Measurements from ENCODE around the gene ZCCHC17.

Gene ZCCHC17

GRCh38 chr1:31400393-31400792 is 103.6 kb downstream of the ZCCHC17 start:
- Histone ChIP-seq H3K27me3 (replicated peaks; ENCODE audit: insufficient read depth, low read length) (no peaks in the 10 kb centered on the region), H4K20me1 (ENCODE audit: insufficient read depth, low read length) (no peaks in the 10 kb centered on the region), H3K27ac (ENCODE audit: low read length) (no peak overlapping the region), H3F3A (ENCODE audit: insufficient read depth, low read length) (no peaks in the 10 kb centered on the region), H3K36me3 (replicated peaks; ENCODE audit: insufficient read depth, low read length) (no peaks in the 10 kb centered on the region), H3K9me2 (replicated peaks; ENCODE audit: insufficient read depth, low read length) (no peaks in the 10 kb centered on the region), H2AFZ (ENCODE audit: low read length) (no peak overlapping the region), H3K79me2 (ENCODE audit: low read length) (no peaks in the 10 kb centered on the region), H3K9ac (ENCODE audit: low read length) (no peak overlapping the region), H3K4me3 (ENCODE audit: low read length) (no peak overlapping the region), H3K4me2 (ENCODE audit: low read depth, low read length) (no peak overlapping the region), H3K4me1 (ENCODE audit: low read length) (no peaks in the 10 kb centered on the region), H3K9me3 (replicated peaks; ENCODE audit: insufficient read depth, low read length) (no peaks in the 10 kb centered on the region)
- no peak for DNase-seq
- no peak for TF ChIP-seq EZH2 (optimal IDR thresholded peaks at IDR 0.05; ENCODE audit: low read depth, low read length)
- TF ChIP-seq CTCF (IDR thresholded peaks at IDR 0.05; ENCODE audit: low read length) = no peak
- no peak for TF ChIP-seq EZH2phosphoT487 (IDR thresholded peaks at IDR 0.05; ENCODE audit: low read length)

GRCh38 chr1:31401241-31401640 is 104.4 kb downstream of the ZCCHC17 start:
- Histone ChIP-seq H3K4me1 (ENCODE audit: low read length) (no peaks in the 10 kb centered on the region), H3K9ac (ENCODE audit: low read length) (no peak overlapping the region), H3K4me2 (ENCODE audit: low read depth, low read length) (no peak overlapping the region), H3K9me3 (replicated peaks; ENCODE audit: insufficient read depth, low read length) (no peaks in the 10 kb centered on the region), H3K9me2 (replicated peaks; ENCODE audit: insufficient read depth, low read length) (no peaks in the 10 kb centered on the region), H3K36me3 (replicated peaks; ENCODE audit: insufficient read depth, low read length) (no peaks in the 10 kb centered on the region), H3F3A (ENCODE audit: insufficient read depth, low read length) (no peaks in the 10 kb centered on the region), H3K79me2 (ENCODE audit: low read length) (no peaks in the 10 kb centered on the region), H3K4me3 (ENCODE audit: low read length) (no peak overlapping the region), H3K27ac (ENCODE audit: low read length) (no peak overlapping the region), H4K20me1 (ENCODE audit: insufficient read depth, low read length) (no peaks in the 10 kb centered on the region), H2AFZ (ENCODE audit: low read length) (no peak overlapping the region), H3K27me3 (replicated peaks; ENCODE audit: insufficient read depth, low read length) (no peaks in the 10 kb centered on the region)
- TF ChIP-seq EZH2 (optimal IDR thresholded peaks at IDR 0.05; ENCODE audit: low read depth, low read length) (no peak), CTCF (IDR thresholded peaks at IDR 0.05; ENCODE audit: low read length) (no peak)
- DNase-seq = no peak

- Histone ChIP-seq H3F3A (ENCODE audit: insufficient read depth, low read length) (no peaks in the 10 kb centered on the region), H3K9me3 (replicated peaks; ENCODE audit: insufficient read depth, low read length) (no peaks in the 10 kb centered on the region), H3K4me1 (ENCODE audit: low read length) (no peaks in the 10 kb centered on the region), H3K4me3 (ENCODE audit: low read length) (no peak overlapping the region), H3K9me2 (replicated peaks; ENCODE audit: insufficient read depth, low read length) (no peaks in the 10 kb centered on the region), H3K79me2 (ENCODE audit: low read length) (no peaks in the 10 kb centered on the region), H3K9ac (ENCODE audit: low read length) (no peak overlapping the region), H2AFZ (ENCODE audit: low read length) (no peak overlapping the region), H3K27me3 (replicated peaks; ENCODE audit: insufficient read depth, low read length) (peaks cover 12% of the 10 kb centered on the region; the same call in 1 of the 2 replicates), H3K4me2 (ENCODE audit: low read depth, low read length) (no peak overlapping the region), H3K27ac (ENCODE audit: low read length) (no peak overlapping the region), H4K20me1 (ENCODE audit: insufficient read depth, low read length) (no peaks in the 10 kb centered on the region), H3K36me3 (replicated peaks; ENCODE audit: insufficient read depth, low read length) (no peaks in the 10 kb centered on the region)
- no peak for DNase-seq
- TF ChIP-seq EZH2 (optimal IDR thresholded peaks at IDR 0.05; ENCODE audit: low read depth, low read length) (no peak), EZH2phosphoT487 (IDR thresholded peaks at IDR 0.05; ENCODE audit: low read length) (no peak), CTCF (IDR thresholded peaks at IDR 0.05; ENCODE audit: low read length) (no peak)
Observed at GRCh38 chr1:31405578-31406245, 108.9 kb downstream of the ZCCHC17 start.

Data from MM.1S (cell line).